Measurements from ENCODE around the gene APRT.
"Not testable (repeated sequence)": the region's sequence is repeated elsewhere in the genome, so short reads cannot be mapped to it uniquely, and the experiment has no call there.

Gene APRT

DNA sequence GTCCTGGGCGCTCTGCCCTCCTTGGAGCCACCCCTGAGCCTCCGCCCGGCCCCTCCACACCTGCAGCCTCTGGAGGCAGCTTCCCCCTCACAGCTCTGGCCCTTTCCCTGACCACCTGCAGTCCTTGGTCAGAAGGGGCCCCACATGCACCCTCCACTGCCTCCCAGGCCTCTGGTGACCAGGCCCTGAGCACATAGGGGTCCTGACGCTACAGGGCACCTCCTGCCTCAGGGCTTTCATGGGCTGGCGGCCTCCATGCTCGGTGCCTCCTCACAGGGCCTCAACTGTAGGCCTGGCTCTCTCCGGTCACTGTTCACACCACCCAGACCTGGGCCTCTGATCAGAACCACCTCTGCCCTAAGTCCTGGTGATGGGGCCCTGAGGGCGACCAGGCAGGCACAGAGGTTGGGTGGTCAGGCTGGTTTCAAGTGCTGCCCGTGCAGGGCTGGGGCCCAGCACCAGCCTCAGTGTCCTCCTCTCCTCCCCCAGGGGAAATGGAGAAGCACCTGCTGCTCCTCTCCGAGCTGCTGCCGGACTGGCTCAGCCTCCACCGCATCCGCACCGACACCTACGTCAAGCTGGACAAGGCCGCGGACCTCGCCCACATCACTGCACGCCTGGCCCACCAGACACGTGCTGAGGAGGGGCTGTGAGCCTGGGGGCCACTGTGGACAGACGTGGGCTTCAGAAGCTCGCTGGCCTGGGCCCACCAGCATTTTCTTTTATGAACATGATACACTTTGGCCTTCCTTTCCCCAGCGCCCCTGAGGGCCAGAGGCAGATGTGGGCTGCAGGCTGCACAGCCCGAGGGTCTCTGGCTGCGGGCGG is 3.9 kb downstream of the APRT start:
- DNase-seq (ENCODE audit: low spot score) = no peak

DNA sequence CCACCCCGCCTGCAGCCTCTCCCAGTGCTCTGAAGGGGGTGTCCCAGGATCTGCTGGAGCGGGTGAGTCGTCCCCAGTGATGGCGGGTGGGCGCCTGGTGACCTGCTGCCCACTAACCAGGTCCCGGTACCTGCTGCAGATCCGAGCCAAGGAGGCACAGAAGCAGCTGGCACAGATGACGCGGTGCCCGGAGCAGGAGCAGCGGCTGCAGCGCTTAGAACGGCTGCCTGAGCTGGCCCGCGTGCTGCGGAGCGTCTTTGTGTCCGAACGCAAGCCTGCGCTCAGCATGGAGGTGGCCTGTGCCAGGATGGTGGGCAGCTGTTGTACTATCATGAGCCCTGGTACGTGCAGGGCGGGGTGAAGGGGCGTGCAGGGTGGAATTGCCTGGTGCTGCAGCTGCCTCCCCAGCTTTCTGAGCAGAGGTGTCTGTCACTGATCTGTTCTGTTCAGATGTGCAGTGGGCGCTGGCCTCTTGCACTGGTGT is 4.5 kb downstream of the APRT start:
- no peak for DNase-seq (ENCODE audit: low spot score)

DNA sequence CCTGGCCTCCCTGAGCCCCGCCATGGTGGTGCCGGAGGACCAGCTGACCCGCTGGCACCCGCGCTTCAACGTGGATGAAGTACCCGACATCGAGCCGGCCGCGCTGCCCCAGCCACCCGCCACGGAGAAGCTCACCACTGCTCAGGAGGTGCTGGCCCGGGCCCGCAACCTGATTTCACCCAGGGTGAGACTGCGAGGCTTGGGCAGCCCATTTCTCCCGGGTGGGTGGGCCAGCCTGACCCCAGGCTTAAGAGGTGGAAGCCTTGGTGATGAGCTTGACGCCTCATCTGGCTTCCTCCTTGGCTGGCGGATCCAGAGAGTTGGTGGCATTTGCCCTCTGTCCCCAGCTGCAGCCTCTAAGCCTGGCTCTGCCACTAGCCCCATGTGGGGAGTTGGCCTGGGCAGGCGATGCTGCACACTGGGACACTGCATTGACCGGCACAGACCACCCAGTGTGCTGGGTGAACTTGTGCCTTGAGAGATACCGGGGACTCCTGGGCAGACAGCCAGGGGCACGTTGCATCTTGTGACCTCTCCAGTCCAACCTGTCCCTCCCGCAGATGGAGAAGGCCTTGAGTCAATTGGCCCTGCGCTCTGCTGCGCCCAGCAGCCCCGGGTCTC is 5.1 kb downstream of the APRT start:
- DNase-seq (ENCODE audit: low spot score) = no peak

DNA sequence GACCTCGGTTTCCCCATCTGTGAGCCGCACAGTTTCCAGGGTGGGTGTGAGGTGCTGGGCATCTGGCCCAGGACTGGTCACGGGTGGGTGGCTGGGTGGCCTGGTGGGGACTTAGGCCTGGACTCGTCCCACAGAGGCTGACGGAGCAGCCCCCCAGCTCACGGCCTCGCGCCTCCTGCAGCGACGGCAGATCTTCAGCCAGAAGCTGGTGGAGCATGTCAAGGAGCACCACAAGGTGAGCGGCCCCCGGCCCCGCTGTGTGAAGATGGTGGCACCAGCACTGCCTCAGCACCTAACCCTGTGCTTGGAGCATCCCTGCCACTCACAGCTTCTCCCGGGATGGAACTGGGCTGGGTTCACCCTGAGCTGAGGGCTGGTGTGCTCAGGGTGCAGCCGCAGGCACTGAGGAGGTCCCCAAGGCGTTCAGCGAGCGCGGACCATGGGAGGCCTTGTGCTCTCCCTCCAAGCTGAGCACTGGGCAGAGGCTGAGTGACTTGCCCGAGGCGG is 5.8 kb downstream of the APRT start:
- no peak for DNase-seq (ENCODE audit: low spot score)

DNA sequence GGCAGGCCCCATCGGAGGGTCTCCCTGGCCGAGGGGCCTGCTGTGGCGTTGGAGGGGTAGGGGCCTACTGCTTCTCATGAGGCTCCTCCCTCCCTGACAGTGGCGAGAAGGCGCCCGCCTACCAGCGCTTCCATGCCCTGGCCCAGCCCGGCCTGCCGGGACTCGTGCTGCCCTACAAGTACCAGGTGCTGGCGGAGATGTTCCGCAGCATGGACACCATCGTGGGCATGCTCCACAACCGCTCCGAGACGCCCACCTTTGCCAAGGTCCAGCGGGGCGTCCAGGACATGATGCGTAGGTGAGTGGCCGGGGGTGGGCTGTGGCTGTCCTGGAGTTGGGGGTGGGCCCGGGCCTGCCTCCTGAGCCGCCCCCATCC is 6.4 kb downstream of the APRT start:
- DNase-seq (ENCODE audit: low spot score) = no peak

DNA sequence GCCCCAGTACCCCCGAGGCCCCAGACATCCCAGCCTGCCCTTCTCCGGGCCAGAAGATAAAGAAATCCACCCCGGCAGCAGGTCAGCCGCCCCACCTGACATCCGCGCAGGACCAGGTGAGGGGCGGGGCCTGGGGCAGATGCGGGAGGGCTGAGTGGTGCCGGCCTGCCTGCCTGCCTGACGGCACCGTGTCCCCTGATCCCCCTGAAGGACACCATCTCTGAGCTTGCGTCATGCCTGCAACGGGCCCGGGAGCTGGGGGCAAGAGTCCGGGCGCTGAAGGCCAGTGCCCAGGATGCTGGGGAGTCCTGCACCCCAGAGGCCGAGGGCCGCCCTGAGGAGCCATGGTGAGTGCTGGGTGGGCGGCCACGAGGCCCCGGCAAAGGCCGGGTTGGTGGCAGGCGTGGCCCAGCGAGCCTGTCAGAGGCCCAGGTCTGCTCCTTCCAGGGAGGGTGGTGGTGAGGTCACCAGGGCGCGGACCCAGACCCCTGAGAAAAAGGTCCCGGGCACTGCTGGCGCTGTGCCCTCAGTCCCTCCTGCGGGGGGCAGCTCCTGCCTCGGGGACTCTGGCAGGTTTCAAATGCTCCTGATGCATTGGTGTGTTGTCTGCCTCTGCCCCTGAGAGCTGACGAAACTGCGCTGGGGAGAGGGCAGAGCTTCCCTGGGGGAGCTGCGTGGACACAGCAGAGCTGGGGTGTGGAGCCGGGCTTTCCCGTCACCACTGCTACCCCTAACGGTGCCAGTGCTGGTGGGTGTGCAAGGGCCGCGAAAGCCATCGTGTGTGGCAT is 7.0 kb downstream of the APRT start:
- DNase-seq (ENCODE audit: low spot score) = no peak

DNA sequence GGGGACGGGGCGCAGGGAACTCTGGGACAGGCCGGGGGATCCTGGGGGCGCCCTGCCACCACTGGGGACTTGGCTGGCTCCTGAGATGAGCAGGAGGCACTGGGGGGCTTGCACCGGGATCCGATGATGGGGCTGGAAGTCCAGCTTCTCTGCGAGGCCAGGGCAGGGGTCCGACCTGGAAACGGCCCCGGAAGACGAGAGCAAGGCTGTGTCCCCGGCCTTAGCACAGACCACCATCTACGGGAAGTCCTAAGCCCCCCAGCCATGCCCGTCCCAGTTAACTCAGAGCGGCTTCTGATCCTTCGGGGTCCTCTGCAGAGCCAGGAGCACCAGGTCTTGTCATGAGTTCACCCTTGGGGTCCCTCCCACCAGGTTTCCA is 7.6 kb downstream of the APRT start:
- DNase-seq (ENCODE audit: low spot score) = no peak

DNA sequence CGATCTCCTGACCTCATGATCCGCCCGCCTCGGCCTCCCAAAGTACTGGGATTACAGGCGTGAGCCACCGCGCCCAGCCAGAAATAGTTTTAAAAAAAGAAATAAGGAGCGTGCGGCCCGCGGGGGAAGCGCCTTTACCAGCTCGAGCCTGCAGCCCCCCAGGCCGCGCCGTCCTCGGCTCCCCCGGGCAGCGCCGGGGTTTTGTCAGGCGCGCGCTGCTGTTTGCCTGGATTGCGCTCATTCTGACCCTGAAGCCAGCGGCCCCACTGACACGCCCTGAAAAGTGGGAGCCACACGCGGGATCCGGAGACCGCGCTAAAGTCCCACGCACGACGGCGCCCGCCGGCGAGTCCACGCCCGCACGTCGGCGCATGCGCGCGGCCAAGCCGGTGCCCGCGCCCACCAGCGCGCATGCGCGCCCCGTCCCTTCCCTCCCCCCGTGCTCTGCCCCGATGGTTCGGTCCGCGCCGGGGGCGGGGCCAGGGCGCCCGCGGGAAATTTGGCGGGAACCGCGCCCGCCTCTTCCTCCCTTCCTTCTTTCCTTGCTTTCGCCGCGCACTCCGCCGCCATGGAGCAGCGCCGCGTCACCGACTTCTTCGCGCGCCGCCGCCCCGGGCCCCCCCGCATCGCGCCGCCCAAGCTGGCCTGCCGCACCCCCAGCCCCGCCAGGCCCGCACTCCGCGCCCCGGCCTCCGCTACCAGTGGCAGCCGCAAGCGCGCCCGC is 8.3 kb downstream of the APRT start, which contains the start of gene CDT1:
Gene CDT1 (plus strand): TSS at position 526 of the 724 bp plus-strand sequence. CDS start 43 bp downstream, at position 569.
- peak; percentile 89 for DNase-seq (ENCODE audit: low spot score)

DNA sequence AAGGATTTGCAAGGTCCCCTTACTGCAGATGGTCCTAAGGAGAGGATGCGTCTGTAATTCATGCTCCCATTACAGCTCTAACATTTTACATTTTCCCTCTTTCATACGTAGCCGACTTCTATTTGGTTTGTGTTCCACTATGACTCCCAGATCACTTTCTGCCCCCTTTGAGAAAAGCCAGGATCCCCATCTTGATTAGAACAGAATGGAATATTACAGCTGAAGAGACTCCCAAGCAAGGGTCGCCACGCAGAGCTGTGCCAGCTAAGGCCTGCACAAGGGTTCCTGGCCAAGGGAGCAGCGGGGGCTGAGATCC is 11.5 kb downstream of the APRT start:
- DNase-seq (ENCODE audit: low spot score) = no peak

DNA sequence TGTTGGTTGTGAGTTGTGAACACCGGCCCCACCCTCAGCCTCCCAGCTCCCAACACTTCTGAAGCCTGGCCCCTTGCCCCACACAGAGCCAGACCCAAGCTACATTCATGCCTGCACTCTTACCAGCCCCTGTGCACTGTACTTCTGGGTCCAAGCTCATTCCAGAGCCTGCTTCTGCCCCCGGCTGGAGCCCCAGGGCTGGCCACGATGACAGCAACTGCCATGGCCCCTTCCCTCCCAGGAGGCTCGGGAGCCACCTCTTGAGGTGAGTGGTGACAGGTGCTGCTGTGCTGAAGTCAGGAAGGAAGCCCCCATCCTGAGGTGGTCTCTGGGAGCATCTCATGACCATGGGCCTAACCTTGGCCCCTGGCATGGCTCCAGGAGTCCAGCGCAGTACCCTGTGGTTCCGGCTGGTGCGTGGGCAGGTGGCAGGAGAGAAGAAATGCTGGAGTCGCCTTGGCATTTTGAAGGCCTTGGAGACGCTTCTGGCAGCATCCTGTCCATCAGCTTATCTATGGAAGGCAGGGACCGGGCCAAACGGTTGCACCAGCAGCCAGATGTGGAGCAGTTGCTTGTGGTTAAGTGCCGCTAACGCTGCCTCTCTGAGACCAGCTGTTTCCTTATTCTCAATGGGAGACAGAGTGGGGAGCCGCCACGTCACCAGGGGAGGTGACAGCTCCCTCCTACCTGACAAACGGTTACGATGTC is 12.0 kb downstream of the APRT start:
- DNase-seq (ENCODE audit: low spot score) = no peak

DNA sequence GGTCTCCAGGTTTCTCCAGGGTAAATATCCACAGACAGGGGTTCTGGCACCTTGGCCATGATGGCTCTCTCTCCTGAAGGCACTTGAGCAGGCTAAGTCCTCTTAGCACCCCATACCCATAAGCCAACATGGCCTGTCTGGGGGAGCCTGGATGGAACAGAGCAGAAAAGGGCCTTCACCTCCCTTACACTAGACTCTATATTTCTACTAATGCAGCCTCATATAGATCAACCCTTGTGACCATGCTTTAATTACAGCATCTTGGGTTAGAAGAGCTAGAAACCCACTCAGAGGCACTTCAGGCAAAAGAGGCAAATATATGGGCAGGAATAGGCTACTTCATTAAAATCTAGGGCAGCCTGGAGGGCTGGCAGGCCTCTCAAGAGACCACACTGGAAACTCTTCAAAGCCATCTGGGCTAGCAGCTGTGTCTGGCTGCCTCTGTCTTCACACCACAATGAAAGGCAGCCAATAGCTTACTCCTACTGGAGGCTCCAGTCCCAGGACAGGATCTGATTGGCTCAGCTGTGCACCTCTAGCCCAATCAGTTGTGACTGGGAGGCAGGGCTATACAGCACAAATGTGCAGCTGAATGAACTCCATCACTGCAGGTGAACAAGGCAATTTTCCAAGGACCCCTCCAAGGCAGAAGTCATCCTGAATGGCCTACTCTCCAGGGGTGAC is 12.8 kb downstream of the APRT start:
- DNase-seq (ENCODE audit: low spot score) = no peak

DNA sequence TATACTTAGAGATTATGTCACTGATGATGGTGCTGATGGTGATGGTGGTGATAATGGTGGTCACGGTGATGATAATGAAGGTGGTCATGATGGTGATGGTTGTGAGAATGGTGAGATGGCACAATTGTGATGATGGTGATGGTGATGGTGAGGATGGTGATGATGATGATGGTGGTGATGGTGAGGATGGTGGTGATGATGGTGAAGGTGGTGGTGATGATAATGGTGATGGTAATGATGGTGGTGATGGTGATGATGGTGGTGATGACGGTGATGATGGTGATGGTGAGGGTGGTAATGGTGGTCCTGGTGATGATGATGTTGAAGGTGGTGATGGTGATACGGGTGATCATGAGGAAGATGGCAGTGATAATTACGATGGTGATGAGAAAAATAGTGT is 13.7 kb downstream of the APRT start:
- no peak for DNase-seq (ENCODE audit: low spot score)

DNA sequence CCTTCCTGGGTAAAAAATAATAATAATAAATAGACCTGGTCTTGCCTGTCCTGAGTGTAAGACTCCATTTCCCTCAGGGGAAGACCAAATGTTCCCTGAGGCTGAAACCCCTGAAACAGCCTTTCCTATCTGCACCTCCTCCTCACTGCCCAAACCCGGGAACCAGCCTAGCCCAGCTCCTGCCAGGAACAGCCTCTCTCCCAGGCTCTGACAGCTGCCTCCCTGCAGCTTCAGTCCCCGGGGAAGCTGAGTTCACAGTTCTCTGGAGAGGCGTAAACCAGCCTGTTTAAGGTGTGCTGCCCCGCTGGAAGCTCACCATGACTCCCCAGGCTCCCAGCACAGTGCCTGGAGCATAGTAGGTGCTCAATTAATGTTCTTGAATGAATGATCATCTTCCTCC is 15.4 kb downstream of the APRT start:
- no peak for DNase-seq (ENCODE audit: low spot score)

DNA sequence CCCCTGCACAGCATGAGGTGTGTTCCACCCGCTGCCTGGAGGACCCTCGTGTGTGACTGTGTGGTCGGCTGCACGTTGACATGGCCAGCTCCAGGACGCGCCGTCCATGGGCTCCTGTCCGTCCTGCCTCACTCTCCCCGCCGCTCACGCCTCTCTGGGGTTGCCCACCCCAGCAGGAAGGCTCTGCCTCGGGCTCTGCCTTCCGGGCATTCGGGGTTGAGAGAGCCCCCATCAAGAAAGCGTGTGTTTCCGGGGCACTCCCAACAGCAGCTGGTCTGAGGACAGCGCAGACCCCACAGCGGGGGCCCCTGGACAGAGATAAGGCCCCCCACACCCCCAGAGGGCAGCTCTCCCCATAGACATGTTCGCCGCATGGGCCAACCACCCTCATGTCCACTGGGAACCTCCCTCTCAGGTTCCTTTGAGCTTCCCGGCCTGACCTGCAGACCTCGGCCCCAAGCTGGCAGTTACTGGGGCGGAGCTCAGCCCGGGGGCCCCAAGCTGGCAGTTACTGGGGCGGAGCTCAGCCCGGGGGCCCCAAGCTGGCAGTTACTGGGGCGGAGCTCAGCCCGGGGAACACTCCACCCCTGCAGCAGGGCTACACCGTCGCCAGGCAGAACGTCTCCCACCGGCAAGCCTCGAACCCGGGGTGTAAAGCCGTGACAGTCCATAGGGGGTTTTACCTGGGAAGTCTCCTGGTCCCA is 18.3 kb downstream of the APRT start:
- no peak for DNase-seq (ENCODE audit: low spot score)

DNA sequence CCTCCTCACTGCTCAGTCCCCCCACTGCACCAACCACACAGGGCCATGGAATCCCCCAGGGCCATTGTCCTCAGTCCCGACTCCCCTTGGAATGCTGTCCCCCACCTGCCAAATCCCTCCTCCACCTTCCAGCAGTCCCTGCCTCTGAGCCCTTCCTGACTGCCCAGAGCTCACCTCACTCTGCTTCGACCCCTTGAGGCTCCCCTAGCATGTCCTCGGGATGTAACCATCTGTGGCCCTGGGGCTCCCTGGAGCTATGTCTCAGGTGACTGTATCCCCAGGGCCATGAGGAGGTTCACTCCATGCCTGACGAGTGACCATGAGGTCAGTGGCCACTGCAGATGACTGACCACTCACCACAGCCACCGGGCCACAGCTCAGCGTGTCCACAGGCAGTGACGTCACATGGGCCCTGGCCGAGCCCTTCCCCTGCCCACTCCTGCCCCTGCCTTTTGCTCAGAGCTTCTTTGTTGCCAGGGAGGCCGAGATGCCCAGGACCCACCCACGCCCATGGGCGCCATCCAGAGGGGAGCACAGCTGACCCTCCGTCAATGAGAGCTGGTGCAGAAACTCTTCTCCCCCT is 19.0 kb downstream of the APRT start:
- DNase-seq (ENCODE audit: low spot score) = no peak

DNA sequence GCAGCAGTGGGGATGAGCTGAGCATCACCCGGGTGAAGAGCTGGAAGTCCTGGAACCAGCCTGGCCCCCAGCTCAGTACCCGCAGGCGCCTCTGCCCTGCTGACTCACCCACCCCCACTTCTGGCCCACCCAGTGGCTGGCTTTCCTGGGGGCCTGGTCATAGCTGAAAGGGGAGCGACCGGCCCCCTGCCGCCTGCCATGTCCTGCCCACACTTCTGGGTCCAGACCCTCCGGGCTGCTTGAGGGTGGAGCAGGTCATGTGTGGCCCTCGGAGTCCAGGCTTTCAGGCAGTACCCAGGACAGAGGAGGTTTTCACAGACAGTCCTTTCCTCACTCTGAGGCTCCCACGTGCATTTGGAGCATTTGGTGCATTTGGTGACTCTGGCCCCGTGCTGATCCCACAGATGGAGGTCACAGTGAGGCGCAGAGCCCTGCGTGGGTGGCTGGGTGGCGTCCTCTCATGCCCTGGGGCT is 19.6 kb downstream of the APRT start:
- no peak for DNase-seq (ENCODE audit: low spot score)

DNA sequence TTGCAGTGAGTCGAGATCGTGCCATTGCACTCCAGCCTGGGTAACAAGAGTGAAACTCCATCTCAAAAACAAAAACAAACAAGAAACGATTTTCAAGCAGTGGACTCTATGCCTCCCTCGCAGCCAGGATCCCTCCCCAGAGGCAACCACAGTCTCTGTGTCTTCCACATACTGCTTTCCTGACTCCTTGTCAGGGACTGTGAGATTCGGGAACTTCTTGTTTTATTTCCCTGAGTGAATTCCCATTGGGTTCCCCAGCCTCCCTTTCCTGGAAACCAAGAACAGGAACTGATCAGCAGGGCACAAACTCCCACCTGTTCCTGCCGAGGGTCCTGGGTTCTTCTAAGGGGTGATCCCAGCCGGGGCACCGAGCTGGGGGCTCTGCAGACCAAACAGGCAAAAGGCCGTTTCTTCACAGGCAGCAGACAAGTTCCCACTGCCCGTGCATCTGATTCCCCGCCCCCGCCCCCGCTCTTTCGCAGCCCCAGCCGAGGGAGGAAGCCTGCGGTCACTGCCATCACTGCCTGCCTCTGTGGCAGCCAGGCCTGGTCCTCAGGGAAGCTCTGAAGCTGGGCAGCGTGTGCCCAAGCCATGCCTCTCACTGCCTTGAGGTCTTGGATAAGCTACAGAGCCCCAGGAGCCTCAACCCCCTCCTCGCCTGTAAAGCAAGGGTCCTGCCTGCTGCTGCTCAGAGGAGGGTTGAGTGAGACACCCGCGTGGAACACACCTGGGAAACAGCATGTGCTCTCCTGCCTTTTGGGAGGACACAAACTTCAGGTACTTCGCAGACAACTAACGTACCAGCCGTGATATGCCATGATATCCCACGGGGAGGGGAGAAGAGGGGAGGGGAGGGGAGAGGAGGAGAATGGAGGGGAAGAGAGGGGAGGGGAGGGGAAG is 21.2 kb downstream of the APRT start:
- no peak for DNase-seq (ENCODE audit: low spot score)

DNA sequence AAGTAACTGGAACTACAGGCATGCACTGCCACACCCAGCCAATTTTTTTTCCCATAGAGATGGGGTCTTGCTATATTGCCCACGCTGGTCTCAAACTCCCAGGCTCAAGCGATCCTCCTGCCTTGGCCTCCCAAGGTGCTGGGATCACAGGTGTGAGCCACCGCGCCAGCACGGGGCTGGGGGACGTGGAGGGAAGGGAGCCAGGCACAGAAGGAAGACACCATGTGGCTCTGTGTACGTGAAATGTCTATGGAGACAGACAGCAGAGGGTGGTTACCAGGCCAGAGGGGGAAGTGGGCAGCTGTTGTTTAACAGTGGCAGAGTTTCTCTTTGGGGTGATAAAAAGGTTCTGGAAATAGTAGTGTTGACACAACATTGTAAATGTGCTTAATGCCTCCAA is 22.1 kb downstream of the APRT start:
- DNase-seq (ENCODE audit: low spot score) = no peak

DNA sequence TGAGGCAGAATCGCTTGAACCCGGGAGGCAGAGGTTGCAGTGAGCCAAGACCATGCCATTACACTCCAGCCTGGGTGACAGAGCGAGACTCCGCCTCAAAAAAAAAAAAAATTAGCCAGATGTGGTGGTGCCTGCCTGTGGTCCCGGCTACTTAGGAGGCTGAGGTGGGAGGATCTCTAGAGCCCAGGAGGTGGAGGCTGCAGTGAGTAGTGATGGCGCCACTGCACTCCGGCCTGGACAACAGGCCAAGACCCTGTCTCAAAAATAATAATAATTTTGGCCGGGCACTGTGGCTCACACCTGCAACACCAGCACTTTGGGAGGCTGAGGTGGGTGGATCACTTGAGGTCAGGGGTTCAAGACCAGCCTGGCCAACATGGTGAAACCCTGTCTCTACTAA is 23.0 kb downstream of the APRT start:
- DNase-seq (ENCODE audit: low spot score) = not testable (repeated sequence)

Data from hematopoietic multipotent progenitor cell treated with erythropoietin and hydrocortisone succinate and interleukin-3 and kit ligand, for 17 days (in vitro differentiated cells).